OCI-LY3 (cell line): ENCODE measurements around the gene PCNX1.

ENCODE experiments used
- CTCF ChIP-seq: fragments of 200-600, 300-600 bp; sonication (generic); IDR thresholded peaks from 2 replicates; pipeline ENCODE4 v1.5.1; 2014; ENCODE audit warnings: antibody characterized with exemption, low read length, low read depth
- EZH2phosphoT487 ChIP-seq: fragments of 200-600 bp; shearing (Covaris generic); IDR thresholded peaks from 2 replicates; pipeline ENCODE4 v1.6.1; 2018; ENCODE audit warnings: antibody characterized with exemption, mixed run types, low read depth

- no peak for TF ChIP-seq CTCF
- TF ChIP-seq EZH2phosphoT487, result no peak
These were observed 20.6 kb upstream of the PCNX1 start for GRCh38 chr14:70886421-70887206.
